IPS DF 4.7 (cell line): ENCODE measurements around the gene ADGRV1.

Source experiments
- DNase-seq: peaks from one replicate; pipeline ENCODE4 v3.0.0-alpha.2; 2013; ENCODE audit warnings: low spot score; ENCODE audit errors: extremely low read depth

The ADGRV1 gene

GRCh38 chr5:90866333-90866732, 307.7 kb downstream of the ADGRV1 start:
- DNase-seq: no peak

- no peak for DNase-seq
These were observed 308.5 kb downstream of the ADGRV1 start for GRCh38 chr5:90866915-90867731.

GRCh38 chr5:90868799-90869198, 310.2 kb downstream of the ADGRV1 start:
- DNase-seq: no peak

- DNase-seq: no peak
These were observed 312.9 kb downstream of the ADGRV1 start for GRCh38 chr5:90871391-90871991.

GRCh38 chr5:90873033-90873517, 314.5 kb downstream of the ADGRV1 start:
- no peak for DNase-seq

GRCh38 chr5:90874066-90874465, 315.5 kb downstream of the ADGRV1 start:
- DNase-seq: no peak

GRCh38 chr5:90875456-90875855, 316.9 kb downstream of the ADGRV1 start:
- DNase-seq: no peak

GRCh38 chr5:90876366-90876765, 317.8 kb downstream of the ADGRV1 start:
- no peak for DNase-seq

GRCh38 chr5:90877049-90877448, 318.5 kb downstream of the ADGRV1 start:
- DNase-seq: no peak

GRCh38 chr5:90878081-90878480, 319.5 kb downstream of the ADGRV1 start:
- no peak for DNase-seq

- no peak for DNase-seq
These were observed 320.1 kb downstream of the ADGRV1 start for GRCh38 chr5:90878549-90879196.

GRCh38 chr5:90881626-90882150, 323.1 kb downstream of the ADGRV1 start:
- DNase-seq: no peak

- no peak for DNase-seq
These were observed 323.9 kb downstream of the ADGRV1 start for GRCh38 chr5:90882448-90882847.

- DNase-seq: no peak
These were observed 326.7 kb downstream of the ADGRV1 start for GRCh38 chr5:90885180-90885868.

GRCh38 chr5:90886381-90886780, 327.8 kb downstream of the ADGRV1 start:
- DNase-seq: no peak

GRCh38 chr5:90888511-90889324, 330.1 kb downstream of the ADGRV1 start:
- DNase-seq: no peak

- no peak for DNase-seq
These were observed 330.7 kb downstream of the ADGRV1 start for GRCh38 chr5:90889325-90889600.

GRCh38 chr5:90890180-90890579, 331.6 kb downstream of the ADGRV1 start:
- no peak for DNase-seq

GRCh38 chr5:90894866-90895420, 336.3 kb downstream of the ADGRV1 start:
- no peak for DNase-seq

GRCh38 chr5:90897618-90898017, 339.0 kb downstream of the ADGRV1 start:
- DNase-seq: no peak
